NK-92 (cell line): ENCODE measurements around the gene MYH9.

ENCODE experiments used
- DNase-seq: peaks from one replicate; lab custom pipeline; 2025; ENCODE audit not compliant: unreplicated experiment; lab: John Stamatoyannopoulos, UW

The MYH9 gene

DNA sequence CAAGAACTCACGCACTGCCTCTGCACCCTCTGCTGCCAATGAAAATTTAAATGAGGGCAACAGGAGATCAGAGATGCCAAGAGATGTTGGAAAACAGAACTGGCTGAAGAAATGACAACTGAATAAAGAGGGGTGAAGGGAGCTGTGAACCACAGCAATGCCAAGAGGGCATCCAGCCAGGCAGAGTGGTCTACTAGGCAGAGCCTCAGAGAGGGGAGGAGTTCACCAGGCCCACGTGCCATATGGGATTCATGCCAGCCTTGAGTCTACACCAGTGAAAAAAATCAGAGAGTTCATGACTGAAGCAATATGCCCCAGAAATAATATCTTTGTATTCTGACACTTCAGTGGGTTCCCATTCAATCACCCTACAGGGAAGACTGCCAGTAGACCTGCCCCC, 152.8 kb downstream of the MYH9 start:
- DNase-seq: no peak

DNA sequence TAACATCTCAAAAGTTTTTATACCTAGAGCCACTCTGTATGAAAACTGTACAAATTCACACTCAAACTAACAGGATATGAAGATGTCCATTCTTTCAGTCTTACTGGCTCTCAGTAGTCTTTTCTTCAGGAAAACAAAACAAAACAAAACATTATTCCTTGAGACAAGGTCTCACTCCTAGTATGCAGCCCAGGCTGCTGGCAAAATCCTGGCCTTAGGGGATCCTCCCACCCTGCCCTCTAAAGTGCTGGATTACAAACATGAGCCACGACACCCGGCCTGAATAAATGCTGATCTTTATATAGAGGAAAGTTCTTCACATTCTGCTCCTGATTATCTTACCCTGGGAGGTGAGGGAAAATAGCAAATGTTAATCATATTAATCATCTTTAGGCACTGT, 153.6 kb downstream of the MYH9 start:
- no peak for DNase-seq

DNA sequence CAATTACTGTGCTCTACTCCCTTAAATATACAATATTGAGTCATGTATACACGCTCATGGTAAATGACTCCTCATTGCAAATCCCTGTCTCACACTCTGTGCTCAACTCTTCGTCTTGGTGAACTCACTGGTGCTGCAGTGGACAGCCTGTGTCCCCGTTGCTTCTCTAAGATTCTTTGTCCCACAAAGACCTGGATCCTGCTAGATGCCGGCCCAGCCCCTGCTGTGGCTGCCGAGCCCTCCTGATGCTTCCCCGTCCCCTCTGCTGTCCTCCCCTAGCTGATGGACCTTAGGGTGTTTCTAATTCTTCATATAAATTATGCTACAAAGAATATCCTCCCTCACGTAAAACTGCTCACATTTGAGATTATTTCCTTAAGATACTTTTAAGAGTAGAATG, 154.0 kb downstream of the MYH9 start:
- DNase-seq: no peak

DNA sequence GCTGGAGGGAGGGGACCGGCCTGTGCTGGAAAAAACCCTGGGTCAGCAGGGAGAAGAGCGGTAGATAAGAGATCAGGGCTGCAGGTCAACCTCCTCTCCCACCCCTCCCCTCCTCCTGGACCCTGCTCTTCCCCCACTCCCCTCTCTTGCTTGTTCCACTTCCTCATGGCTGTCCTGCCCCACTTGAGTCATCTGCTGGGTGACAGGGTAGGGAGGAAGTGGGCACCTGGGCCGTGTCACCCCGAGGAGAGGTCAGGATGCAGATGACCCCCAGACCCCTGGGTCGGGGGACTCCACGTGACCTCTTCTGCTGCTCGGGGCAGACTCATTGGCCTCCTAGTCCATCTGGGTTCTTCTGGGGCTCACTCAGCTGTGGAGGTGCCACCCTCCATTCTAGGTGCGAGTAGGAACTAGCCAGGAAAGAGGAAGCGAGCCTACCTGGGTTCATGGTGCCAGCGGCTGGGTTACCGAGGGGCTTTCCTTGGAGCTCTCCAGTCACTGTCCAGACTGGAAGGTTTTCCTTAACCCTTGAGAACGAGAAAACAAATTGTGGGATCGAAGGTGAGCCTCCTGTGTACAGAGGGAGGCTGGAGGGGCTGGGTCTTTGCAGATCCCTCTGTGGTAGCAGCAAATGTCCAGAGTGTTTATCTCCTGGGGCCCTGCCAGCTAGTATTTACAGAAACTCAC, 154.9 kb downstream of the MYH9 start:
- no peak for DNase-seq
